HL-60 (cell line): Measurements from ENCODE around the gene CD99.

Experiments used
- DNase-seq, 2 experiments: peaks; one replicate each; pipeline ENCODE4 v3.0.0-alpha.2; 2010 to 2020; ENCODE audit warnings: low read depth in 1 of 2, low spot score in 1 of 2
- H3K27ac ChIP-seq: fragments of 250-450 bp; sonication (Bioruptor Pico); replicated peaks from 2 replicates; pipeline ENCODE4 v1.5.1; 2020; ENCODE audit warnings: mild to moderate bottlenecking, moderate library complexity
- H3K27me3 ChIP-seq: fragments of 250-450 bp; sonication (Bioruptor Pico); 2 replicates; pipeline ENCODE4 v1.5.1; 2021; ENCODE audit warnings: mild to moderate bottlenecking, moderate library complexity; ENCODE audit not compliant: insufficient read depth, poor library complexity, severe bottlenecking
- H3K4me3 ChIP-seq: replicated peaks from 2 replicates; pipeline ENCODE4 v1.5.1; 2011; ENCODE audit warnings: mild to moderate bottlenecking, control low read depth, low read length; ENCODE audit not compliant: insufficient read depth
- GABPA ChIP-seq: IDR thresholded peaks from 2 replicates; pipeline ENCODE4 v1.6.1; 2012; ENCODE audit warnings: low read depth
- POLR2AphosphoS5 ChIP-seq: IDR thresholded peaks from 2 replicates; pipeline ENCODE4 v1.6.1; 2012; ENCODE audit warnings: low read depth
- SPI1 ChIP-seq: IDR thresholded peaks from 2 replicates; pipeline ENCODE4 v1.6.1; 2012; ENCODE audit warnings: low read depth, mild to moderate bottlenecking, borderline replicate concordance
- TF ChIP-seq, protein P1 (sequence below): IDR thresholded peaks from 2 replicates; pipeline ENCODE4 v1.6.1; 2012; ENCODE audit warnings: low read depth; ENCODE audit not compliant: insufficient replicate concordance
- TF ChIP-seq, protein P2 (sequence below): IDR thresholded peaks from one replicate; pipeline ENCODE4 v1.5.1; 2011; ENCODE audit warnings: low read length, control low read depth, inconsistent platforms; ENCODE audit not compliant: insufficient read depth

Gene CD99

DNA sequence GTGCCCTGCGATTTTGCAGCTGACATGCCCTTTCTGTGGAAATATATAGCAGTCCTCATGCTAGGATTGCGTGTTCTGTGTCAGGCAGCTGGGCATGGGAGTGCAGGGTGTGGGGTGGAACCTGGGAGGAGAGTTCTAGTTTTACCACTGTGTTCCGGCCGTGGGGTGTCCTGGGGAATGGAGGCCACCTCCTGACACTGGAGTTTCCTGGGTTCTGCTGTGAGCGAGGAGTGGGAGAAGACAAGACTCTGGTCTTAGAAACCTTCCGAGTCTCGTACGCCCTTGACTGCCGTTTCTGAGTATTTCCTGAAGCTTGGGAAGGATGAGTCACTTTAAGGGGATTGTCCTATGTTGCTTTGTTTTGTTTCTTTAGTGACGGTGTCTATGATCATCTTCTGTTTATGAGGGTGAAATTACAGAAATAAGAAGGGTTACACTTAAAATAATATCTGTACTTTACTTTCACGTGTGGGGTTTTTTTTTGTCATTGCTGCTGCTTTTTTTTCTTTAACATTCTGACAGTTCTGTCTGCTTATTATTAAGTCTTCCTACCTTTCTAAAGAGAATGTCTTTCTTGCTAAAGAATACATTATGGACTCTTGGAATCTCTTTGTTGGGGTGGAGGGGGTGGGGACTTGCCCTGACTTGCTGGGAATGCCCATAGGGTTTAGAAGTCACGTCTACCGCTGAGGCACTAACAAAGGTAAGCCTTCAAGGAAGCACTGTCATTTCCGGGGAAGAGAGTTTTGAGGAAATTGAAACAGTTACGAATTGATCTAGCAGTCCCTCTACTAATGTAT is 19.1 kb downstream of the CD99 start:
- TF ChIP-seq POLR2AphosphoS5 (no peak), SPI1 (no peak), GABPA (no peak)
- TF ChIP-seq, protein P1, sequence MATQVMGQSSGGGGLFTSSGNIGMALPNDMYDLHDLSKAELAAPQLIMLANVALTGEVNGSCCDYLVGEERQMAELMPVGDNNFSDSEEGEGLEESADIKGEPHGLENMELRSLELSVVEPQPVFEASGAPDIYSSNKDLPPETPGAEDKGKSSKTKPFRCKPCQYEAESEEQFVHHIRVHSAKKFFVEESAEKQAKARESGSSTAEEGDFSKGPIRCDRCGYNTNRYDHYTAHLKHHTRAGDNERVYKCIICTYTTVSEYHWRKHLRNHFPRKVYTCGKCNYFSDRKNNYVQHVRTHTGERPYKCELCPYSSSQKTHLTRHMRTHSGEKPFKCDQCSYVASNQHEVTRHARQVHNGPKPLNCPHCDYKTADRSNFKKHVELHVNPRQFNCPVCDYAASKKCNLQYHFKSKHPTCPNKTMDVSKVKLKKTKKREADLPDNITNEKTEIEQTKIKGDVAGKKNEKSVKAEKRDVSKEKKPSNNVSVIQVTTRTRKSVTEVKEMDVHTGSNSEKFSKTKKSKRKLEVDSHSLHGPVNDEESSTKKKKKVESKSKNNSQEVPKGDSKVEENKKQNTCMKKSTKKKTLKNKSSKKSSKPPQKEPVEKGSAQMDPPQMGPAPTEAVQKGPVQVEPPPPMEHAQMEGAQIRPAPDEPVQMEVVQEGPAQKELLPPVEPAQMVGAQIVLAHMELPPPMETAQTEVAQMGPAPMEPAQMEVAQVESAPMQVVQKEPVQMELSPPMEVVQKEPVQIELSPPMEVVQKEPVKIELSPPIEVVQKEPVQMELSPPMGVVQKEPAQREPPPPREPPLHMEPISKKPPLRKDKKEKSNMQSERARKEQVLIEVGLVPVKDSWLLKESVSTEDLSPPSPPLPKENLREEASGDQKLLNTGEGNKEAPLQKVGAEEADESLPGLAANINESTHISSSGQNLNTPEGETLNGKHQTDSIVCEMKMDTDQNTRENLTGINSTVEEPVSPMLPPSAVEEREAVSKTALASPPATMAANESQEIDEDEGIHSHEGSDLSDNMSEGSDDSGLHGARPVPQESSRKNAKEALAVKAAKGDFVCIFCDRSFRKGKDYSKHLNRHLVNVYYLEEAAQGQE = no peak
- TF ChIP-seq, protein P2, sequence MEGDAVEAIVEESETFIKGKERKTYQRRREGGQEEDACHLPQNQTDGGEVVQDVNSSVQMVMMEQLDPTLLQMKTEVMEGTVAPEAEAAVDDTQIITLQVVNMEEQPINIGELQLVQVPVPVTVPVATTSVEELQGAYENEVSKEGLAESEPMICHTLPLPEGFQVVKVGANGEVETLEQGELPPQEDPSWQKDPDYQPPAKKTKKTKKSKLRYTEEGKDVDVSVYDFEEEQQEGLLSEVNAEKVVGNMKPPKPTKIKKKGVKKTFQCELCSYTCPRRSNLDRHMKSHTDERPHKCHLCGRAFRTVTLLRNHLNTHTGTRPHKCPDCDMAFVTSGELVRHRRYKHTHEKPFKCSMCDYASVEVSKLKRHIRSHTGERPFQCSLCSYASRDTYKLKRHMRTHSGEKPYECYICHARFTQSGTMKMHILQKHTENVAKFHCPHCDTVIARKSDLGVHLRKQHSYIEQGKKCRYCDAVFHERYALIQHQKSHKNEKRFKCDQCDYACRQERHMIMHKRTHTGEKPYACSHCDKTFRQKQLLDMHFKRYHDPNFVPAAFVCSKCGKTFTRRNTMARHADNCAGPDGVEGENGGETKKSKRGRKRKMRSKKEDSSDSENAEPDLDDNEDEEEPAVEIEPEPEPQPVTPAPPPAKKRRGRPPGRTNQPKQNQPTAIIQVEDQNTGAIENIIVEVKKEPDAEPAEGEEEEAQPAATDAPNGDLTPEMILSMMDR = no peak
- peak in 1 of 2 experiments; percentile 21 for DNase-seq
- Histone ChIP-seq H3K27me3 (no peaks in the 10 kb centered on the region), H3K27ac (peak overlapping the region; percentile 69), H3K4me3 (no peak overlapping the region)

DNA sequence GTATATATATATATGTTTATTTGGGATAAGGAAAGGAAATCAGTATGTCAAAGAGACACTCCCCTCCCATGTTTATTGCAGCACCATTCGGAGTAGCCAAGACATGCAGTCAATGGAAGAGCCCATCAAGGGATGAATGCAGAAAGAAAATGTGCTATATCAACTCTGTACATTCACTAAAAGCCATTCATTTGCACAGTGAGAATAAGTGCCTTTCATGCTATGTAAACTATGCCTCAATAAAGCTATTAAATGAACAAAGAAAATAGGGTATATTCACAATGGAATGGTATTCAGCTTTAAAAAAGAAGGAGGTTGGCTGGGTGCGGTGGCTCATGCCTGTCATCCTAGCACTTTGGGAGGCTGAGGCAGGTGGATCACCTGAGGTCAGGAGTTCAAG is 20.3 kb downstream of the CD99 start:
- Histone ChIP-seq H3K4me3 (no peak overlapping the region), H3K27ac (no peak overlapping the region), H3K27me3 (no peaks in the 10 kb centered on the region)
- TF ChIP-seq, protein P2 = no peak
- TF ChIP-seq SPI1 (no peak), POLR2AphosphoS5 (no peak), GABPA (no peak)
- TF ChIP-seq, protein P1 = no peak
- no peak for DNase-seq

DNA sequence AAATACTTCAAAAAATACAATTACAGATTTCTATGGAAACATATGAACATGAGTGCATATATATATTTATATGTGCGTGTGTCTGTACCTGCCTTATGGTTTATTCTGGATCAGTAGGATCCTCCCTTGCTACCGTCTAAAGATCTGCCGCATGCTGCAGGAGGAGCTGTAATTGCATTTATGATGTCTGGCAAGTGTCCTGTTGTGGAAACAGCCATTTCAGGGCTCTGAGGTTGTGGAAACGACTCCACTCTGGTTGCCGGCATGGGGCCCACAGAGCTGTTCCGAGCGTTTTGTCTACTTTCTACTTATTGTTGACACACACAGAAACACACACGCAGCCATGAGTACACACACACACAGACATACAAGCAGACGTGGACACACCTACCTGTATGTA is 21.3 kb downstream of the CD99 start:
- no peak for DNase-seq
- Histone ChIP-seq H3K4me3 (no peak overlapping the region), H3K27me3 (no peaks in the 10 kb centered on the region), H3K27ac (no peak overlapping the region)
- TF ChIP-seq, protein P1 = no peak
- TF ChIP-seq, protein P2 = no peak
- TF ChIP-seq GABPA = no peak
- no peak for TF ChIP-seq SPI1
- TF ChIP-seq POLR2AphosphoS5 = no peak
